Activated CD8-positive, alpha-beta memory T cell treated with anti-CD3 and anti-CD28 coated beads, Interleukin-2, amount 50 U/mL, for 24 hours (primary cell): Measurements from ENCODE around the gene MSANTD1.

Experiments used
- DNase-seq: peaks from one replicate; pipeline ENCODE4 v3.0.0-alpha.2; 2020; ENCODE audit errors: extremely low read depth

MSANTD1 gene

GRCh38 chr4:3302786-3303564, 54.0 kb downstream of the MSANTD1 start:
- no peak for DNase-seq

GRCh38 chr4:3303565-3303824, 54.5 kb downstream of the MSANTD1 start:
- no peak for DNase-seq

- DNase-seq, result no peak
Measured at GRCh38 chr4:3303923-3304710, 55.2 kb downstream of the MSANTD1 start.

- DNase-seq, result no peak
Measured at GRCh38 chr4:3304831-3305609, 56.1 kb downstream of the MSANTD1 start.

- DNase-seq, result no peak
Measured at GRCh38 chr4:3305610-3306371, 56.8 kb downstream of the MSANTD1 start.
